GM23338 (cell line): ENCODE measurements around the gene DTNBP1. TPM values are rescaled to one million over a fixed set of nuclear protein-coding genes. Genes with fewer than 3 reads are reported as not detected.

Source experiments
- ATAC-seq: fragments of 200-7000 bp; cut with Tn5 transposase; 3 replicates; pipeline ENCODE4 v1.9.1; 2020
- DNase-seq: peaks from one replicate; pipeline ENCODE4 v3.0.0-alpha.2; 2015; ENCODE audit warnings: low spot score
- H2AFZ ChIP-seq: fragments of 200-600 bp; sonication (generic); 2 replicates; pipeline ENCODE4 v1.8.0; 2016; ENCODE audit warnings: antibody characterized with exemption, mild to moderate bottlenecking, moderate library complexity
- H3F3A ChIP-seq: fragments of 200-600 bp; sonication (generic); replicated peaks from 2 replicates; pipeline ENCODE4 v1.8.0; 2017; ENCODE audit warnings: antibody characterized with exemption, mixed run types, low read depth
- H3K27ac ChIP-seq: fragments of 200-600 bp; sonication (generic); 2 replicates; pipeline ENCODE4 v1.6.1; 2016; ENCODE audit warnings: low read depth
- H3K27me3 ChIP-seq: fragments of 200-600 bp; sonication (generic); 2 replicates; pipeline ENCODE4 v1.8.0; 2016; ENCODE audit warnings: mild to moderate bottlenecking, mixed run types, moderate library complexity; ENCODE audit not compliant: insufficient read depth
- H3K36me3 ChIP-seq: fragments of 200-600 bp; sonication (generic); 2 replicates; pipeline ENCODE4 v1.8.0; 2016; ENCODE audit warnings: mild to moderate bottlenecking; ENCODE audit not compliant: insufficient read depth
- H3K4me1 ChIP-seq: fragments of 200-600 bp; sonication (generic); 2 replicates; pipeline ENCODE4 v1.8.0; 2016; ENCODE audit warnings: mild to moderate bottlenecking, moderate library complexity; ENCODE audit not compliant: insufficient read depth
- H3K4me2 ChIP-seq: fragments of 200-600 bp; sonication (generic); 2 replicates; pipeline ENCODE4 v1.7.1; 2017; ENCODE audit warnings: mixed run types
- H3K4me3 ChIP-seq: fragments of 200-600 bp; sonication (generic); 2 replicates; pipeline ENCODE4 v1.6.1; 2016; ENCODE audit warnings: mixed run types
- H3K79me2 ChIP-seq: fragments of 200-600 bp; sonication (generic); replicated peaks from 2 replicates; pipeline ENCODE4 v1.8.0; 2017; ENCODE audit warnings: mild to moderate bottlenecking; ENCODE audit not compliant: insufficient read depth
- H3K9me2 ChIP-seq: fragments of 200-600 bp; sonication (generic); 2 replicates; pipeline ENCODE4 v1.8.0; 2017; ENCODE audit not compliant: insufficient read depth
- H4K20me1 ChIP-seq: fragments of 200-600 bp; sonication (generic); replicated peaks from 2 replicates; pipeline ENCODE4 v1.8.0; 2017; ENCODE audit warnings: mild to moderate bottlenecking; ENCODE audit not compliant: insufficient read depth
- H3K27ac Mint-ChIP-seq: 2 replicates; pipeline ENCODE4 v1.8.0; 2020; ENCODE audit warnings: inconsistent platforms, mild to moderate bottlenecking, moderate library complexity, mixed read lengths
- H3K27me3 Mint-ChIP-seq: 3 replicates; pipeline ENCODE4 v1.8.0; 2022; ENCODE audit warnings: low read depth, mild to moderate bottlenecking, moderate library complexity, mixed read lengths, inconsistent platforms; ENCODE audit not compliant: insufficient read depth, poor library complexity
- H3K36me3 Mint-ChIP-seq: 3 replicates; pipeline ENCODE4 v1.8.0; 2021; ENCODE audit warnings: low read depth, mild to moderate bottlenecking, inconsistent platforms, moderate library complexity, mixed read lengths
- H3K4me1 Mint-ChIP-seq: 3 replicates; pipeline ENCODE4 v1.8.0; 2020; ENCODE audit warnings: mild to moderate bottlenecking, inconsistent platforms, mixed read lengths
- H3K4me3 Mint-ChIP-seq: 3 replicates; pipeline ENCODE4 v1.8.0; 2021; ENCODE audit warnings: moderate library complexity, mild to moderate bottlenecking, inconsistent platforms, mixed read lengths
- H3K9me3 Mint-ChIP-seq: 3 replicates; pipeline ENCODE4 v1.8.0; 2020; ENCODE audit warnings: moderate library complexity, mild to moderate bottlenecking, inconsistent platforms, mixed read lengths
- CREB1 ChIP-seq: fragments of 250-450 bp; sonication (Bioruptor Pico); IDR thresholded peaks from 2 replicates; pipeline ENCODE4 v1.5.0; 2020; ENCODE audit warnings: low read depth, mild to moderate bottlenecking, moderate library complexity
- EZH2 ChIP-seq: fragments of 200-600 bp; sonication (generic); IDR thresholded peaks from one replicate; pipeline ENCODE4 v1.8.0; 2017; ENCODE audit warnings: antibody characterized with exemption, mild to moderate bottlenecking, low read depth; ENCODE audit not compliant: unreplicated experiment
- EZH2phosphoT487 ChIP-seq: fragments of 200-600 bp; sonication (generic); IDR thresholded peaks from one replicate; pipeline ENCODE4 v1.8.1; 2018; ENCODE audit warnings: antibody characterized with exemption; ENCODE audit not compliant: unreplicated experiment
- JUNB ChIP-seq: IDR thresholded peaks from one replicate; pipeline ENCODE4 v1.6.1; 2016; ENCODE audit warnings: antibody characterized with exemption; ENCODE audit not compliant: unreplicated experiment
- NANOG ChIP-seq: IDR thresholded peaks from 2 replicates; pipeline ENCODE4 v1.6.1; 2016; ENCODE audit warnings: antibody characterized with exemption, borderline replicate concordance
- POLR2AphosphoS5 ChIP-seq: IDR thresholded peaks from 2 replicates; pipeline ENCODE4 v1.6.1; 2016; ENCODE audit warnings: antibody characterized with exemption, low read depth
- STAT1 ChIP-seq: IDR thresholded peaks from one replicate; pipeline ENCODE4 v1.6.1; 2016; ENCODE audit warnings: antibody characterized with exemption; ENCODE audit not compliant: unreplicated experiment
- ZNF114 ChIP-seq: fragments of 250-450 bp; sonication (Bioruptor Pico); IDR thresholded peaks from 2 replicates; pipeline ENCODE4 v1.5.0; 2020; ENCODE audit warnings: mild to moderate bottlenecking, moderate library complexity
- ZNF331 ChIP-seq: fragments of 250-450 bp; sonication (Bioruptor Pico); IDR thresholded peaks from 2 replicates; pipeline ENCODE4 v1.5.0; 2020; ENCODE audit warnings: low read depth, mild to moderate bottlenecking, moderate library complexity
- polyA plus RNA-seq: library from polyadenylated mRNA; unstranded; fragments of >200 nt; fragmentation: Nextera tagmentation; extraction: Ambion mirVana; gene quantifications from 2 replicates; pipeline ENCODE4 v1.2.1, GENCODE V29; 2016
- total RNA-seq: library from RNA; depleted of rRNA; stranded (reverse); fragments of >200 nt; shearing (Covaris generic); gene quantifications from 2 replicates; pipeline ENCODE4 v1.2.3, GENCODE V29; 2014
- TF ChIP-seq, protein P1 (sequence below), 2 experiments: fragments of 200-600 bp in 1 of 2; sonication (generic) in 1 of 2; conservative IDR thresholded peaks; 2 replicates each; pipeline versions ENCODE4 v1.5.1 to v1.6.1; 2016 to 2017; ENCODE audit warnings: antibody characterized with exemption in 2 of 2, low read depth in 2 of 2, mild to moderate bottlenecking in 2 of 2, moderate library complexity in 1 of 2
- TF ChIP-seq, protein P2 (sequence below): fragments of 250-450 bp; sonication (Bioruptor Pico); IDR thresholded peaks from 2 replicates; pipeline ENCODE4 v1.5.0; 2020; ENCODE audit warnings: mild to moderate bottlenecking, moderate library complexity
- TF ChIP-seq, protein P3 (sequence below): IDR thresholded peaks from one replicate; pipeline ENCODE4 v1.6.1; 2018; ENCODE audit warnings: antibody characterized with exemption; ENCODE audit not compliant: unreplicated experiment
- TF ChIP-seq, protein P4 (sequence below): IDR thresholded peaks from 2 replicates; pipeline ENCODE4 v1.6.1; 2016; ENCODE audit warnings: antibody characterized with exemption

The DTNBP1 gene
- total and polyA plus RNA-seq, 2 experiments from 2014 or later, result 12.1 to 20.1 TPM

DNA sequence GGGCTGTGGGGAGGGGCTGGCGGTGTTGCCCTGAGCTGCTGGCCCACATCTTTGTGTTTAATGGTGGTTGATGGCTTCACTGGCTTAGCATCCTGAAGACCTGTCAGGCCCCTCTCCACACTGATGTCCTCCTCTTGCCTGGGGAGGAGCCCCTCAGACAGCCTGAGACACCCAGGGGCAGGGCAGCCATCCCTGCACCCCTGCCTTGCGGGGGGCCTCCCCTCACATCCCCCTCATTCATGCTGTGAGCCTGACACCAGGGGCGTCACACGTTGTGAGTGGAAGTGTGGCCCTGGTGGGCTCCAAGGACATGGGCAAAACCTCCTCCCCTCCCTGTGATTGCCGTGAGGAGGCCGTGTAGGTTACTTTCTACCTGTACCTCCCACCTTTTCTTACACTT is 152.7 kb downstream of the DTNBP1 start:
- Histone ChIP-seq H3K4me2 (no peak overlapping the region), H3F3A (peaks cover 55% of the 10 kb centered on the region), H3K4me1 (peaks cover 14% of the 10 kb centered on the region), H3K27ac (0 out of 2 replicates have a peak overlapping the region, but pooled peaks have one; percentile 34), H3K36me3 (peaks cover 65% of the 10 kb centered on the region), H3K27me3 (no peaks in the 10 kb centered on the region), H3K79me2 (peaks cover 78% of the 10 kb centered on the region), H4K20me1 (peaks cover 76% of the 10 kb centered on the region), H3K9me2 (no peaks in the 10 kb centered on the region), H3K4me3 (no peak overlapping the region), H2AFZ (no peak overlapping the region)
- Mint-ChIP-seq H3K36me3 (peaks cover 98% of the 10 kb centered on the region), H3K27me3 (peaks cover 71% of the 10 kb centered on the region), H3K9me3 (peaks cover 6% of the 10 kb centered on the region; the same call in 2 of the 3 replicates), H3K27ac (peak overlapping the region; percentile 87), H3K4me1 (peaks cover 48% of the 10 kb centered on the region), H3K4me3 (no peak overlapping the region)
- TF ChIP-seq EZH2 (no peak), CREB1 (CRISPR knock-in tag) (no peak), ZNF114 (CRISPR knock-in tag) (no peak), JUNB (no peak), STAT1 (no peak), NANOG (no peak), POLR2AphosphoS5 (no peak), EZH2phosphoT487 (no peak), ZNF331 (CRISPR knock-in tag) (no peak)
- TF ChIP-seq, protein P1, sequence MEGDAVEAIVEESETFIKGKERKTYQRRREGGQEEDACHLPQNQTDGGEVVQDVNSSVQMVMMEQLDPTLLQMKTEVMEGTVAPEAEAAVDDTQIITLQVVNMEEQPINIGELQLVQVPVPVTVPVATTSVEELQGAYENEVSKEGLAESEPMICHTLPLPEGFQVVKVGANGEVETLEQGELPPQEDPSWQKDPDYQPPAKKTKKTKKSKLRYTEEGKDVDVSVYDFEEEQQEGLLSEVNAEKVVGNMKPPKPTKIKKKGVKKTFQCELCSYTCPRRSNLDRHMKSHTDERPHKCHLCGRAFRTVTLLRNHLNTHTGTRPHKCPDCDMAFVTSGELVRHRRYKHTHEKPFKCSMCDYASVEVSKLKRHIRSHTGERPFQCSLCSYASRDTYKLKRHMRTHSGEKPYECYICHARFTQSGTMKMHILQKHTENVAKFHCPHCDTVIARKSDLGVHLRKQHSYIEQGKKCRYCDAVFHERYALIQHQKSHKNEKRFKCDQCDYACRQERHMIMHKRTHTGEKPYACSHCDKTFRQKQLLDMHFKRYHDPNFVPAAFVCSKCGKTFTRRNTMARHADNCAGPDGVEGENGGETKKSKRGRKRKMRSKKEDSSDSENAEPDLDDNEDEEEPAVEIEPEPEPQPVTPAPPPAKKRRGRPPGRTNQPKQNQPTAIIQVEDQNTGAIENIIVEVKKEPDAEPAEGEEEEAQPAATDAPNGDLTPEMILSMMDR (conservative IDR thresholded peaks at IDR 0.05; ENCODE audit: low read depth in 2 of 2), result no peak
- TF ChIP-seq, protein P2, sequence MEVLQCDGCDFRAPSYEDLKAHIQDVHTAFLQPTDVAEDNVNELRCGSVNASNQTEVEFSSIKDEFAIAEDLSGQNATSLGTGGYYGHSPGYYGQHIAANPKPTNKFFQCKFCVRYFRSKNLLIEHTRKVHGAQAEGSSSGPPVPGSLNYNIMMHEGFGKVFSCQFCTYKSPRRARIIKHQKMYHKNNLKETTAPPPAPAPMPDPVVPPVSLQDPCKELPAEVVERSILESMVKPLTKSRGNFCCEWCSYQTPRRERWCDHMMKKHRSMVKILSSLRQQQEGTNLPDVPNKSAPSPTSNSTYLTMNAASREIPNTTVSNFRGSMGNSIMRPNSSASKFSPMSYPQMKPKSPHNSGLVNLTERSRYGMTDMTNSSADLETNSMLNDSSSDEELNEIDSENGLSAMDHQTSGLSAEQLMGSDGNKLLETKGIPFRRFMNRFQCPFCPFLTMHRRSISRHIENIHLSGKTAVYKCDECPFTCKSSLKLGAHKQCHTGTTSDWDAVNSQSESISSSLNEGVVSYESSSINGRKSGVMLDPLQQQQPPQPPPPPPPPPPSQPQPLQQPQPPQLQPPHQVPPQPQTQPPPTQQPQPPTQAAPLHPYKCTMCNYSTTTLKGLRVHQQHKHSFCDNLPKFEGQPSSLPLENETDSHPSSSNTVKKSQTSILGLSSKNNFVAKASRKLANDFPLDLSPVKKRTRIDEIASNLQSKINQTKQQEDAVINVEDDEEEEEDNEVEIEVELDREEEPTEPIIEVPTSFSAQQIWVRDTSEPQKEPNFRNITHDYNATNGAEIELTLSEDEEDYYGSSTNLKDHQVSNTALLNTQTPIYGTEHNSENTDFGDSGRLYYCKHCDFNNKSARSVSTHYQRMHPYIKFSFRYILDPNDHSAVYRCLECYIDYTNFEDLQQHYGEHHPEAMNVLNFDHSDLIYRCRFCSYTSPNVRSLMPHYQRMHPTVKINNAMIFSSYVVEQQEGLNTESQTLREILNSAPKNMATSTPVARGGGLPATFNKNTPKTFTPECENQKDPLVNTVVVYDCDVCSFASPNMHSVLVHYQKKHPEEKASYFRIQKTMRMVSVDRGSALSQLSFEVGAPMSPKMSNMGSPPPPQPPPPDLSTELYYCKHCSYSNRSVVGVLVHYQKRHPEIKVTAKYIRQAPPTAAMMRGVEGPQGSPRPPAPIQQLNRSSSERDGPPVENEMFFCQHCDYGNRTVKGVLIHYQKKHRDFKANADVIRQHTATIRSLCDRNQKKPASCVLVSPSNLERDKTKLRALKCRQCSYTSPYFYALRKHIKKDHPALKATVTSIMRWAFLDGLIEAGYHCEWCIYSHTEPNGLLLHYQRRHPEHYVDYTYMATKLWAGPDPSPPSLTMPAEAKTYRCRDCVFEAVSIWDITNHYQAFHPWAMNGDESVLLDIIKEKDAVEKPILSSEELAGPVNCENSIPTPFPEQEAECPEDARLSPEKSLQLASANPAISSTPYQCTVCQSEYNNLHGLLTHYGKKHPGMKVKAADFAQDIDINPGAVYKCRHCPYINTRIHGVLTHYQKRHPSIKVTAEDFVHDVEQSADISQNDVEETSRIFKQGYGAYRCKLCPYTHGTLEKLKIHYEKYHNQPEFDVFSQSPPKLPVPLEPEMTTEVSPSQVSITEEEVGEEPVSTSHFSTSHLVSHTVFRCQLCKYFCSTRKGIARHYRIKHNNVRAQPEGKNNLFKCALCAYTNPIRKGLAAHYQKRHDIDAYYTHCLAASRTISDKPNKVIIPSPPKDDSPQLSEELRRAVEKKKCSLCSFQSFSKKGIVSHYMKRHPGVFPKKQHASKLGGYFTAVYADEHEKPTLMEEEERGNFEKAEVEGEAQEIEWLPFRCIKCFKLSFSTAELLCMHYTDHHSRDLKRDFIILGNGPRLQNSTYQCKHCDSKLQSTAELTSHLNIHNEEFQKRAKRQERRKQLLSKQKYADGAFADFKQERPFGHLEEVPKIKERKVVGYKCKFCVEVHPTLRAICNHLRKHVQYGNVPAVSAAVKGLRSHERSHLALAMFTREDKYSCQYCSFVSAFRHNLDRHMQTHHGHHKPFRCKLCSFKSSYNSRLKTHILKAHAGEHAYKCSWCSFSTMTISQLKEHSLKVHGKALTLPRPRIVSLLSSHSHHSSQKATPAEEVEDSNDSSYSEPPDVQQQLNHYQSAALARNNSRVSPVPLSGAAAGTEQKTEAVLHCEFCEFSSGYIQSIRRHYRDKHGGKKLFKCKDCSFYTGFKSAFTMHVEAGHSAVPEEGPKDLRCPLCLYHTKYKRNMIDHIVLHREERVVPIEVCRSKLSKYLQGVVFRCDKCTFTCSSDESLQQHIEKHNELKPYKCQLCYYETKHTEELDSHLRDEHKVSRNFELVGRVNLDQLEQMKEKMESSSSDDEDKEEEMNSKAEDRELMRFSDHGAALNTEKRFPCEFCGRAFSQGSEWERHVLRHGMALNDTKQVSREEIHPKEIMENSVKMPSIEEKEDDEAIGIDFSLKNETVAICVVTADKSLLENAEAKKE (CRISPR knock-in tag), result no peak
- TF ChIP-seq, protein P3, sequence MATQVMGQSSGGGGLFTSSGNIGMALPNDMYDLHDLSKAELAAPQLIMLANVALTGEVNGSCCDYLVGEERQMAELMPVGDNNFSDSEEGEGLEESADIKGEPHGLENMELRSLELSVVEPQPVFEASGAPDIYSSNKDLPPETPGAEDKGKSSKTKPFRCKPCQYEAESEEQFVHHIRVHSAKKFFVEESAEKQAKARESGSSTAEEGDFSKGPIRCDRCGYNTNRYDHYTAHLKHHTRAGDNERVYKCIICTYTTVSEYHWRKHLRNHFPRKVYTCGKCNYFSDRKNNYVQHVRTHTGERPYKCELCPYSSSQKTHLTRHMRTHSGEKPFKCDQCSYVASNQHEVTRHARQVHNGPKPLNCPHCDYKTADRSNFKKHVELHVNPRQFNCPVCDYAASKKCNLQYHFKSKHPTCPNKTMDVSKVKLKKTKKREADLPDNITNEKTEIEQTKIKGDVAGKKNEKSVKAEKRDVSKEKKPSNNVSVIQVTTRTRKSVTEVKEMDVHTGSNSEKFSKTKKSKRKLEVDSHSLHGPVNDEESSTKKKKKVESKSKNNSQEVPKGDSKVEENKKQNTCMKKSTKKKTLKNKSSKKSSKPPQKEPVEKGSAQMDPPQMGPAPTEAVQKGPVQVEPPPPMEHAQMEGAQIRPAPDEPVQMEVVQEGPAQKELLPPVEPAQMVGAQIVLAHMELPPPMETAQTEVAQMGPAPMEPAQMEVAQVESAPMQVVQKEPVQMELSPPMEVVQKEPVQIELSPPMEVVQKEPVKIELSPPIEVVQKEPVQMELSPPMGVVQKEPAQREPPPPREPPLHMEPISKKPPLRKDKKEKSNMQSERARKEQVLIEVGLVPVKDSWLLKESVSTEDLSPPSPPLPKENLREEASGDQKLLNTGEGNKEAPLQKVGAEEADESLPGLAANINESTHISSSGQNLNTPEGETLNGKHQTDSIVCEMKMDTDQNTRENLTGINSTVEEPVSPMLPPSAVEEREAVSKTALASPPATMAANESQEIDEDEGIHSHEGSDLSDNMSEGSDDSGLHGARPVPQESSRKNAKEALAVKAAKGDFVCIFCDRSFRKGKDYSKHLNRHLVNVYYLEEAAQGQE, result no peak
- TF ChIP-seq, protein P4, sequence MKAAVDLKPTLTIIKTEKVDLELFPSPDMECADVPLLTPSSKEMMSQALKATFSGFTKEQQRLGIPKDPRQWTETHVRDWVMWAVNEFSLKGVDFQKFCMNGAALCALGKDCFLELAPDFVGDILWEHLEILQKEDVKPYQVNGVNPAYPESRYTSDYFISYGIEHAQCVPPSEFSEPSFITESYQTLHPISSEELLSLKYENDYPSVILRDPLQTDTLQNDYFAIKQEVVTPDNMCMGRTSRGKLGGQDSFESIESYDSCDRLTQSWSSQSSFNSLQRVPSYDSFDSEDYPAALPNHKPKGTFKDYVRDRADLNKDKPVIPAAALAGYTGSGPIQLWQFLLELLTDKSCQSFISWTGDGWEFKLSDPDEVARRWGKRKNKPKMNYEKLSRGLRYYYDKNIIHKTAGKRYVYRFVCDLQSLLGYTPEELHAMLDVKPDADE, result no peak
- DNase-seq (no peak), ATAC-seq (no peak)
